ENCODE measurements around the gene APBA2.

The APBA2 gene

DNA sequence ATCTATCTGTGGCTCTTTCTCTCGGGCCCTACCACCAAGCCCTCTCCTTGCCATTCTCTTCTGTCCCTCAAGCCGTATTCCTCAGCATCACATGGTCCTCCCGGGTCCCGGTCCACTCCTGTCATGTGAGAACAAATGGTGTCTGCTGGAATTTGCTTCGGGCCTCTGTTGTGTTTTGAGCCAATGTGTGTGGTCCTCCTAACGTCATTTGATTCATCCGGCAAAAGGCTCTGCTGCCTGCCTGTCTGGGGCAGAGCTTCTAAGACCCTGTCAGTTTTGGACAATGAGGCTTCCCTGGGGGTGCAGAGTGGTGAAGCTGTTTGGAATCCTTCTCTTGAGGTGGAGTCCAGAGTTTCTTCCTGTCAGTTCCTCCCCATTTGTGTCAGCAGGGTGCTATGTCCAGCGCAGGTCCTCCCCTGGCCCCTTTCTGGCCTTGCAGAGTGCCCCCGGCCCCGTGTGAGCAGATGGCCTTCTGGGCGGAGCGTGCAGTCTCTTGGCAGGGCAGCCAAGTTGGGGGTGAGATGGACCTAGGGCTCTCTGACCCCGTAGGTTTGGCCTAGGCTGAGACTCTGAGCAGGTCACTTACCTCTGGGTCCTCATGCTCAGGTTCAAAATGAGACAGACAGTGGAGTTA lies 93.6 kb downstream of the APBA2 start:
- H3K4me3 ChIP-seq (ENCODE audit: low read depth, low read length): no peak overlapping the region
- TF ChIP-seq, protein P1, sequence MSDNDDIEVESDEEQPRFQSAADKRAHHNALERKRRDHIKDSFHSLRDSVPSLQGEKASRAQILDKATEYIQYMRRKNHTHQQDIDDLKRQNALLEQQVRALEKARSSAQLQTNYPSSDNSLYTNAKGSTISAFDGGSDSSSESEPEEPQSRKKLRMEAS (IDR thresholded peaks at IDR 0.05; ENCODE audit: low read depth, low read length): no peak
- TF ChIP-seq POLR2A (IDR thresholded peaks at IDR 0.05; ENCODE audit: extremely low read depth, insufficient read length) (no peak), MYC (IDR thresholded peaks at IDR 0.05; ENCODE audit: low read depth, low read length) (no peak)
- TF ChIP-seq, protein P2, sequence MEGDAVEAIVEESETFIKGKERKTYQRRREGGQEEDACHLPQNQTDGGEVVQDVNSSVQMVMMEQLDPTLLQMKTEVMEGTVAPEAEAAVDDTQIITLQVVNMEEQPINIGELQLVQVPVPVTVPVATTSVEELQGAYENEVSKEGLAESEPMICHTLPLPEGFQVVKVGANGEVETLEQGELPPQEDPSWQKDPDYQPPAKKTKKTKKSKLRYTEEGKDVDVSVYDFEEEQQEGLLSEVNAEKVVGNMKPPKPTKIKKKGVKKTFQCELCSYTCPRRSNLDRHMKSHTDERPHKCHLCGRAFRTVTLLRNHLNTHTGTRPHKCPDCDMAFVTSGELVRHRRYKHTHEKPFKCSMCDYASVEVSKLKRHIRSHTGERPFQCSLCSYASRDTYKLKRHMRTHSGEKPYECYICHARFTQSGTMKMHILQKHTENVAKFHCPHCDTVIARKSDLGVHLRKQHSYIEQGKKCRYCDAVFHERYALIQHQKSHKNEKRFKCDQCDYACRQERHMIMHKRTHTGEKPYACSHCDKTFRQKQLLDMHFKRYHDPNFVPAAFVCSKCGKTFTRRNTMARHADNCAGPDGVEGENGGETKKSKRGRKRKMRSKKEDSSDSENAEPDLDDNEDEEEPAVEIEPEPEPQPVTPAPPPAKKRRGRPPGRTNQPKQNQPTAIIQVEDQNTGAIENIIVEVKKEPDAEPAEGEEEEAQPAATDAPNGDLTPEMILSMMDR (IDR thresholded peaks at IDR 0.05; ENCODE audit: low read depth, low read length): no peak
- DNase-seq (ENCODE audit: low read depth): no peak

DNA sequence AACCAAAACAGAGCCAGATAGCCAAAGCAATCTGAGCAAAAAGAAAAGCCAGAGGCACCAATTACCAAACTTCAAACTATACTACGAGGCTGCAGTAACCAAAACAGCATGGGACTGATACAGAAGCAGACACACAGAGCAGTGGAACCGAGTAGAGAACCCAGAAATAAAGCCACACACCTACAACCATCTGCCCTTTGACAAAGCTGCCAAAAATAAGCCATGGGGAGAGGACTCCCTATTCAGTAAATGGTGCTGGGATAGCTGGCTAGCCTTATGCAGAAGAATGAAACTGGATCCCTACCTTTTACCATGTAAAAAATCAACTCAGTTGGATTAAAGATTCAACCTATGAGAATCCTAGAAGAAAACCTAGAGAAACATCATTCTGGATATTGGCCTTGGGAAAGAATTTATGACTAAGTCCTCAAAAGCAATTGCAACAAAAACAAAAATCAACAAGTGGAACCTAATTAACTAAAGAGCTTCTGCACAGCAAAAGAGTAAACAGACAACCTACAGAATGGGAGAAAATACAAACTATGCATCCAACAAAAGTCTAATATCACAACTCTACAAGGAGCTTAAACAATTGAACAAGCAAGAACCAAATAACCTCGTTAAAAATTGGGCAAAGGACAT lies 95.1 kb downstream of the APBA2 start:
- no peak for DNase-seq (ENCODE audit: low read depth)
- TF ChIP-seq POLR2A (IDR thresholded peaks at IDR 0.05; ENCODE audit: extremely low read depth, insufficient read length) (no peak), MYC (IDR thresholded peaks at IDR 0.05; ENCODE audit: low read depth, low read length) (no peak)
- TF ChIP-seq, protein P1 (IDR thresholded peaks at IDR 0.05; ENCODE audit: low read depth, low read length): no peak
- TF ChIP-seq, protein P2 (IDR thresholded peaks at IDR 0.05; ENCODE audit: low read depth, low read length): no peak
- no peak overlapping the region for H3K4me3 ChIP-seq (ENCODE audit: low read depth, low read length)

DNA sequence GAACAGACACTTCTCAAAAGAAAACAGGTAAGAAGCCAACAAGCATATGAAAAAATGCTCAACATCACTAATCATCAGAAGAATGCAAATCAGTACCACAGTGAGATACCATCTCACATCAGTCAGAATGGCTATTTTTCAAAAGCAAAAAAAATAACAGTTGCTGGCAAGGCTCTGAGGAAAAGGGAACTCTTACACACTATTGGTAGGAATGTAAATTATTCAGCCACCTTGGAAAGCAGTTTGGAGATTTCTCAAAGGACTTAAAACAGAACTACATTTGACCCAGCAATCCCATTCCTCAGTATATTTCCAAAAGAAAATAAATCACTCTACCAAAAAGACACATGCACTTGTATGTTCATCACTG lies 95.6 kb downstream of the APBA2 start:
- TF ChIP-seq, protein P2 (IDR thresholded peaks at IDR 0.05; ENCODE audit: low read depth, low read length): no peak
- TF ChIP-seq MYC (IDR thresholded peaks at IDR 0.05; ENCODE audit: low read depth, low read length): no peak
- TF ChIP-seq POLR2A (IDR thresholded peaks at IDR 0.05; ENCODE audit: extremely low read depth, insufficient read length): no peak
- TF ChIP-seq, protein P1 (IDR thresholded peaks at IDR 0.05; ENCODE audit: low read depth, low read length): no peak
- H3K4me3 ChIP-seq (ENCODE audit: low read depth, low read length): no peak overlapping the region
- no peak for DNase-seq (ENCODE audit: low read depth)

DNA sequence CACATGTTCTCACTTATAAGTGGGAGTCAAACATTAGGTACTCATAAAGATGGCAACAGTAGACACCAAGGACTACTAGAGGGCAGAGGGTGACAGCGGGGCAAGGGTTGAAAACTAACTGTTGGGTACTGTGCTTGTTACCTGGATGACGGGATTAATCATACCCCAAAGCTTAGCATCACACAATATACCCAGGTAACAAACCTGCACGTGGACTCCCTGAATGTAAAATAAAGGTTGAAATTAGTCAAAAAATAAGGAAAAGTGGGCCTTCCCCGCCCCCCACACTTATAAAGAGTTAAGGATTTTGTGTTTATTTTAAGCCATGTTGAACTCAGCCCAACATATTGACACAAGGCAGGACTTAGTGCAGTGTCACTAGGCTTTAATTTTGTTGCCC lies 96.1 kb downstream of the APBA2 start:
- H3K4me3 ChIP-seq (ENCODE audit: low read depth, low read length): no peak overlapping the region
- TF ChIP-seq, protein P2 (IDR thresholded peaks at IDR 0.05; ENCODE audit: low read depth, low read length): no peak
- DNase-seq (ENCODE audit: low read depth): no peak

DNA sequence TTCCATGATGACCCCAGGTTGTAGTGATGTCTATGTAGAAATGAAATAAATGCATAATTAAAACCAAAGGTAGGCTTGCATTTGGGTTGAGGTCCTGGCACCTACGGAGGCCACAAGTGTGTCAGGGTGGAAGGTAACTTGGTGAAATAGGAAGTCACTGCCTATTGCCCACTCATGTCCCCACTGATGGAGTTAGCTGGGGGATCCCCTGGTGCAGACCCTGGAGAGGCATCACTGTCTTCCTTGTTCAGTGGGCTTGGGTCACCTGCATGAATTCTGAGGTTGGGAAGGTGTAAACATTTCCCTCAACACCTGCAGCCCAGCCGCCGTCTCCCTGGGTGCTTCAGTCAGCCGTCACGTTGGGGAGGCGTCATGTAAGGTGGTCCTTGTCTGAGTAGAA lies 97.1 kb downstream of the APBA2 start:
- no peak for TF ChIP-seq POLR2A (IDR thresholded peaks at IDR 0.05; ENCODE audit: extremely low read depth, insufficient read length)
- TF ChIP-seq MYC (IDR thresholded peaks at IDR 0.05; ENCODE audit: low read depth, low read length): no peak
- TF ChIP-seq, protein P1 (IDR thresholded peaks at IDR 0.05; ENCODE audit: low read depth, low read length): no peak
- TF ChIP-seq, protein P2 (IDR thresholded peaks at IDR 0.05; ENCODE audit: low read depth, low read length): no peak
- H3K4me3 ChIP-seq (ENCODE audit: low read depth, low read length): no peak overlapping the region
- no peak for DNase-seq (ENCODE audit: low read depth)

Measured in NB4 (cell line).